Astrocyte of the spinal cord (primary cell): ENCODE data around the gene CECR2.

ENCODE experiments used
- DNase-seq: peaks from one replicate; pipeline ENCODE4 v3.0.0; 2011; ENCODE audit warnings: low read depth, low spot score
- H3K4me3 ChIP-seq: 2 replicates; pipeline ENCODE4 v1.5.1; 2011; ENCODE audit warnings: low read depth, mild to moderate bottlenecking, low read length, moderate library complexity
- CTCF ChIP-seq: IDR thresholded peaks from 2 replicates; pipeline ENCODE4 v1.5.1; 2012; ENCODE audit warnings: low read depth, mild to moderate bottlenecking, low read length, inconsistent platforms
- in situ Hi-C: cut with HindIII; loops from 2 replicates; pipeline ENCODE4 v1.10.0; 2017; ENCODE audit warnings: low sequenced_read_pairs

Gene CECR2

GRCh38 chr22:17444204-17444504, 74.9 kb downstream of the CECR2 start:
- in situ Hi-C loops = no loop called here
- H3K4me3 ChIP-seq = no peak overlapping the region
- no peak for TF ChIP-seq CTCF
- DNase-seq = no peak

GRCh38 chr22:17446698-17447097, 77.4 kb downstream of the CECR2 start:
- DNase-seq = no peak
- in situ Hi-C loops = no loop called here
- H3K4me3 ChIP-seq = no peak overlapping the region
- TF ChIP-seq CTCF = no peak

GRCh38 chr22:17451316-17451715, 82.1 kb downstream of the CECR2 start:
- in situ Hi-C loops = no loop called here
- no peak for TF ChIP-seq CTCF
- DNase-seq = no peak
- H3K4me3 ChIP-seq = no peak overlapping the region

- DNase-seq = no peak
- H3K4me3 ChIP-seq = no peak overlapping the region
- no peak for TF ChIP-seq CTCF
- in situ Hi-C loops = no loop called here
These were observed 91.6 kb downstream of the CECR2 start for GRCh38 chr22:17460895-17461294.

GRCh38 chr22:17470880-17471500, 101.7 kb downstream of the CECR2 start:
- no peak for DNase-seq
- in situ Hi-C loops = no loop called here
- TF ChIP-seq CTCF = no peak
- H3K4me3 ChIP-seq = no peak overlapping the region

GRCh38 chr22:17471886-17472535, 102.8 kb downstream of the CECR2 start:
- TF ChIP-seq CTCF = no peak
- DNase-seq = no peak

More at GRCh38 chr22:17471886-17472535, 102.8 kb downstream of the CECR2 start:
- in situ Hi-C loops = no loop called here
- H3K4me3 ChIP-seq = no peak overlapping the region
